ENCODE measurements around the gene APOBEC3B. TPM values are rescaled to one million over a fixed set of nuclear protein-coding genes. Genes with fewer than 3 reads are reported as not detected.

Gene APOBEC3B
- total RNA-seq, 2 experiments from 2014 or later = not detected

GRCh38 chr22:39021552-39022250 lies 39.6 kb downstream of the APOBEC3B start:
- ATAC-seq (ENCODE audit: poor library complexity) (no peak), DNase-seq (no peak)
- intact Hi-C loops (cut with DNase I, micrococcal nuclease) = no loop called here
- Mint-ChIP-seq H3K4me3 (peak overlapping the region; percentile 94), H3K9me3 (no peaks in the 10 kb centered on the region), H3K27me3 (no peaks in the 10 kb centered on the region), H3K4me1 (ENCODE audit: low read depth) (peaks cover 68% of the 10 kb centered on the region), H3K27ac (peak overlapping the region; percentile 93), H3K36me3 (ENCODE audit: low read depth) (peaks cover 60% of the 10 kb centered on the region)
- no peak for TF ChIP-seq CTCF (IDR thresholded peaks at IDR 0.05)
- peaks cover 68% of the 10 kb centered on the region for H3K4me1 ChIP-seq (ENCODE audit: insufficient read depth, low read length)
- peak overlapping the region; percentile 79 for H3K4me3 ChIP-seq (ENCODE audit: low read length)
- no peaks in the 10 kb centered on the region for H3K27me3 ChIP-seq (ENCODE audit: control insufficient read depth in 1 of 2, insufficient read depth in 2 of 2, low read length in 2 of 2)
- H3K36me3 ChIP-seq (ENCODE audit: insufficient read depth, low read length) = peaks cover 31% of the 10 kb centered on the region
- no peaks in the 10 kb centered on the region for H3K9me3 ChIP-seq (ENCODE audit: control insufficient read depth in 1 of 2, insufficient read depth in 1 of 2, low read length in 2 of 2)
- ChIA-PET POLR2A (interaction anchor here (0.6 to 1.2 kb wide), 5 partner anchors 19 to 288 kb away, joined by 3 to 7 read pairs (median 3); no protein-coding TSS in a partner anchor), CTCF (interaction anchor here (0.7 to 0.9 kb wide), 2 partner anchors 19 to 153 kb away, joined by 3 read pairs; no protein-coding TSS in a partner anchor)
- H3K27ac ChIP-seq (ENCODE audit: low read depth in 1 of 2, low read length in 2 of 2) = peak overlapping the region; percentile 64 to 79

- H3K27me3 Mint-ChIP-seq = no peaks in the 10 kb centered on the region
- Histone ChIP-seq H3K4me1 (ENCODE audit: insufficient read depth, low read length) (peaks cover 60% of the 10 kb centered on the region), H3K27ac (ENCODE audit: low read depth in 1 of 2, low read length in 2 of 2) (peak overlapping the region; percentile 34 to 36), H3K9me3 (ENCODE audit: control insufficient read depth in 1 of 2, insufficient read depth in 1 of 2, low read length in 2 of 2) (no peaks in the 10 kb centered on the region), H3K27me3 (ENCODE audit: control insufficient read depth in 1 of 2, insufficient read depth in 2 of 2, low read length in 2 of 2) (no peaks in the 10 kb centered on the region), H3K36me3 (ENCODE audit: insufficient read depth, low read length) (peaks cover 29% of the 10 kb centered on the region), H3K4me3 (ENCODE audit: low read length) (peak overlapping the region; percentile 3)
- ATAC-seq (ENCODE audit: poor library complexity) = peak; percentile 11
- peak overlapping the region; percentile 93 for H3K27ac Mint-ChIP-seq
- intact Hi-C loops (cut with DNase I, micrococcal nuclease) = no loop called here
- ChIA-PET CTCF (no interaction called here), POLR2A (interaction anchor here (0.5 to 1.0 kb wide), 2 partner anchors 11 to 502 kb away, joined by 3 read pairs; partner anchors contain the start of gene APOBEC3C)
- H3K4me1 Mint-ChIP-seq (ENCODE audit: low read depth) = peaks cover 64% of the 10 kb centered on the region
- H3K4me3 Mint-ChIP-seq = peak overlapping the region; percentile 70
- H3K9me3 Mint-ChIP-seq = no peaks in the 10 kb centered on the region
- no peak for TF ChIP-seq CTCF (IDR thresholded peaks at IDR 0.05)
- peaks cover 65% of the 10 kb centered on the region for H3K36me3 Mint-ChIP-seq (ENCODE audit: low read depth)
- DNase-seq = peak in 8 of 14 experiments; percentile 10 to 63 (median 36)
Observed at GRCh38 chr22:39024519-39025308, 42.6 kb downstream of the APOBEC3B start.

GRCh38 chr22:39026509-39027150 lies 44.5 kb downstream of the APOBEC3B start:
- no peaks in the 10 kb centered on the region for H3K27me3 ChIP-seq (ENCODE audit: control insufficient read depth in 1 of 2, insufficient read depth in 2 of 2, low read length in 2 of 2)
- ATAC-seq (ENCODE audit: poor library complexity) (no peak), DNase-seq (no peak)
- H3K27ac ChIP-seq (ENCODE audit: low read depth in 1 of 2, low read length in 2 of 2) = no peak overlapping the region
- H3K4me3 Mint-ChIP-seq = peak overlapping the region; percentile 34
- POLR2A ChIA-PET = interaction anchor here (0.9 kb wide), 1 partner anchor 68 kb away, joined by 3 read pairs; no protein-coding TSS in a partner anchor
- peaks cover 46% of the 10 kb centered on the region for H3K4me1 Mint-ChIP-seq (ENCODE audit: low read depth)
- no peaks in the 10 kb centered on the region for H3K9me3 ChIP-seq (ENCODE audit: control insufficient read depth in 1 of 2, insufficient read depth in 1 of 2, low read length in 2 of 2)
- H3K27me3 Mint-ChIP-seq = no peaks in the 10 kb centered on the region
- no peaks in the 10 kb centered on the region for H3K9me3 Mint-ChIP-seq
- H3K27ac Mint-ChIP-seq = peak overlapping the region; percentile 93
- peaks cover 52% of the 10 kb centered on the region for H3K36me3 Mint-ChIP-seq (ENCODE audit: low read depth)
- TF ChIP-seq CTCF (IDR thresholded peaks at IDR 0.05) = no peak
- H3K4me3 ChIP-seq (ENCODE audit: low read length) = no peak overlapping the region
- CTCF ChIA-PET = interaction anchor here (0.8 kb wide), 1 partner anchor 156 kb away, joined by 3 read pairs; no protein-coding TSS in a partner anchor
- H3K36me3 ChIP-seq (ENCODE audit: insufficient read depth, low read length) = peaks cover 30% of the 10 kb centered on the region
- H3K4me1 ChIP-seq (ENCODE audit: insufficient read depth, low read length) = peaks cover 48% of the 10 kb centered on the region
- intact Hi-C loops (cut with DNase I, micrococcal nuclease) = no loop called here

Data from CD4-positive, alpha-beta T cell (primary cell).